Activated CD8-positive, alpha-beta memory T cell treated with anti-CD3 and anti-CD28 coated beads, Interleukin-2, amount 50 U/mL, for 4 hours (primary cell): ENCODE data around the gene DLGAP4.
"Not testable (repeated sequence)": the region's sequence is repeated elsewhere in the genome, so short reads cannot be mapped to it uniquely, and the experiment has no call there.

Experiments used
- DNase-seq: peaks from one replicate; pipeline ENCODE4 v3.0.0-alpha.2; 2020

The DLGAP4 gene

DNA sequence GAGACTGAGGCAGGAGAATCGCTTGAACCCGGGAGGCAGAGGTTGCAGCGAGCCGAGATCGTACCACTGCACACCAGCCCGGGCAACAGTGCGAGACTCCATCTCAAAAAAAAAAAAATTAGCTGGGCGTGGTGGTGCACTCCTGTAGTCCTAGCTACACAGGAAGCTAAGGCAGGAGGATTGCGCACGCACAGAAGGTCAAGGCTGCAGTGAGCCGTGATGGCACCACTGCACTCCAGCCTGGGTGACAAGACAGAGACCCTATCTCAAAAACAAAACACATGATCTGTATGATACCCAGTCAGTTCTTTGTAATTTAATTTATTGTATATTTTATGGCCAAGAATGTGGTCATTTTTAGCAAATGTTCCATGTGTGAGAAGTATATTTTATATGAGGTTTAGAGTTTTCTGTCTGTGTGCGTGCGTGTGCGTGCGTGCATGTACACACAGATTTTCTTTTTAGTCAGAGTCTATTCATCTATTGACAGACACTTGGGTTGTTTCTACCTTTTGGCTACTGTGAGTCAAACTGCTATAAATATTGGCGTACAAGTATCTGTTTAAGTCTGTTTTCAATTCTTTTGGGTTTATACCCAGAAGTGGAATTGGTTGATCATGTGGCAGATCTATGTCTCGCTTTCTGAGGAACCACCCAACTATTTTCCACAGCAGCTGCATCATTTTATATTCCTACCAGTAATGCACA, 213.0 kb downstream of the DLGAP4 start:
- DNase-seq = no peak

DNA sequence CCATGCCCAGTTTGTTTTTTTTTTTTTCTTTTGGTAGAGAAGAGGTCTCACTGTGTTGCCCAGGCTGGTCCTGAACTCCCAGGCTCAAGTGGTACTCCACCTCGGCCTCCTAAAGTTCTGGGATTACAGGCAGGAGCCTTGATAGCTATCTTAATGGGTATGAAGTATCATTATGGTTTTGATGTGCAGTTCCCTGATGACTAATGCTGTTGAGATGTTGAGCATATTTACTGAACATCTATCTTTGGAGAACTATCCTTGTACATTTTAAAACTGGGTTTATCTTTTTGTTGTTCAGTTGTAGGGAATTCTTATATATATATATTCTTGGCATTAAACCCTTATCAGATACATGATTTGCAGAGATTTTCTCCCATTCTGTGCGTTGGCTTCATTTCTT, 213.8 kb downstream of the DLGAP4 start:
- no peak for DNase-seq

DNA sequence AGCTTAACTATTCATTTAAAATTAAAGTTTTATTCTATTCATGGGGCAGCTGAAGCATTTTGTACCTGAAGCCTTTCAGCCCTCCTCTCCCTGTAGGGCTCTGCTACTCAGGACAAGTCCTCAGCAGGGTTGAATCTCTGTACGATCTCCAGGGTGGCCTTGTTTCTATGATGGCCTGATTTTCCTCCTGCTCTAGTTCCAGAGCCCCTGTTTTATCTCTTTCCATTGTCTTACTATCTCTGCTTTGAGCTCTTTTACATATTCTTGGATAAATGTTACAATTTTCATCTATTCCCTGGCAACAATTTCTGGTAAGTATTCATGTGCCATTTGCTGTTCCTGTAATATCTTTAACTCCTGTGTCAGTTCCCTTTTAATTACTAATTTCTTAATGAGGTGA, 215.4 kb downstream of the DLGAP4 start:
- DNase-seq = no peak

DNA sequence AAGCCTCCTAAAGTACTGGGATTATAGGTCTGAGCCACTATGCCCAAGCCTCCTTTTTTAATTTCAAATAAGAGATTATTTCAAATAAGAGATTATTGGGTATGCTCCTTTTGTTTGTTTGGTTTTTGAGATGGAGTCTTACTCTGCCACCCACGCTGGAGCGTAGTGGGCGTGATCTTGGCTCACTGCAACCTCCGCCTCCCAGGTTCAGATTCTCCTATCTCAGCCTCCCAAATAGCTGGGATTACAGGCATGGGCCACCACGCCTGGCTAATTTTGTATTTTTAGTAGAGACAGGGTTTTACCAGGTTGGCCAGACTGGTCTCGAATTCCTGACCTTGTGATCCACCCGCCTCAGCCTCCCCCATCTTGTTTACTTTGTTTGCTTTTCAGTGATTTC, 216.3 kb downstream of the DLGAP4 start:
- DNase-seq = not testable (repeated sequence)

DNA sequence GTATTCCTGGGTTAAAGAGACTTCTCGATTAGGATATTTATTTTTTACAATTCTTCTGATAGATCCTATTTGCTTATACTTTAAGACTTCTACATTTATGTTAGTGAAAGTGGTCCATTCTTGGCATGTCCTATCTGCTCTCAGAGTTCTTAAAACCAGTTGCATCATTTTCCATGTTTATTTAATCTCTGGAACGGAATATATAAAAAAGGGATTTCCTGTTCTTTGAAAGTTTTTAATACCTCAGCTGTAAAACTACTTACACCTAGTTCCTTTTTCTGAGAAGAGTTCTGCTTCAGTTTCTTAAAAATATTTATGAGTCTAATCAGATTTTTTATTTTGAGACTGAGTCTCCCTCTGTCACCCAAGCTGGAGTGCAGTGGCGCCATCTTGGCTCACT, 217.2 kb downstream of the DLGAP4 start:
- no peak for DNase-seq

DNA sequence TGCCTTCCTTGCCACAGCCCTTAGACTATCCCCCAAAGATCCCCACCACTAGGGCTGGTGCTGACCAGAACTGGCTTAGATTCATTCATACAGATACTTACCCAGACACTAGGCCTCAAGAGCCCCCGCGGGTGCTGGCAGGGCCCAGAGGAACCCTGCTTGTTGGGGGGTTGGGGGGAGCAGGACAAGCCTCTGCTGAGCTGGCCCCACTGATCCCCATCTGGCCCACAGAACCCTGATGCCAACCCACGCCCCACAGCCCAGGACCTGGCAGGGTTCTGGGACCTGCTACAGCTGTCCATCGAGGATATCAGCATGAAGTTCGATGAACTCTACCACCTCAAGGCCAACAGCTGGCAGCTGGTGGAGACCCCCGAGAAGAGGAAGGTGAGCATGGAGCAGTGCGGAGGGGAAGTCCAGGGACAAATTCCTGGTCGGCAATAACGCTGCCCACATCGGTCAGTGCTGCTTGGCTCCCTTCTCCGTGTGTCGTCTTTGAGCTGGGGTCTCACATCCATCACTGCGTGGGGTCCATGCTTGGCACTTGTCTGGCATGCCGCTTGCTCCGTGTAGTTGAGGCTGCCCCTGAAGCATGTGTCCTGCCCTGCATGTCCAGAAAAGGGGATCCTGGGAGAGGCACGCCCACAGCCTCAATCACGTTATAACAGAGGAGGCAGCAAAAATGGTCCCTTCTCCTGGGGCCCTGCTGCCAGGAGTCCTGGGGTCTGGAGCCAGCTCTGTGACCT, 219.7 kb downstream of the DLGAP4 start:
- no peak for DNase-seq

DNA sequence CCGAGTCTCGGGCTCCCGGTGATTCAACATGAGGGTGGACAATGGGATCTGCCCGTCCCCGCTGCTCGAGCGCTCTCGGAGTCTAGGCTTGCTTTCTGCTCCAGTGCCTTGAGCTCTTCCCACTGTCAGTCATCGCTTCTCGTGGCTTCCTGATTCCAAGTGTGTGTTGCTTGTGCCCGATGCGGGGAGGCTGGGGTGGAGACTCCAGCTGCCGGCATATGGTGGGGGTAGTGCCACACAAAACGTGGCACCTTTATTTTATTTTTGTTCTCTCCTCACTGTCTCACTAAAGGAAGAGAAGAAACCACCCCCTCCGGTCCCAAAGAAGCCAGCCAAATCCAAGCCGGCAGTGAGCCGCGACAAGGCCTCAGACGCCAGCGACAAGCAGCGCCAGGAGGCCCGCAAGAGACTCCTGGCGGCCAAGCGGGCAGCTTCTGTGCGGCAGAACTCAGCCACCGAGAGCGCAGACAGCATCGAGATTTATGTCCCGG, 220.4 kb downstream of the DLGAP4 start:
- no peak for DNase-seq

DNA sequence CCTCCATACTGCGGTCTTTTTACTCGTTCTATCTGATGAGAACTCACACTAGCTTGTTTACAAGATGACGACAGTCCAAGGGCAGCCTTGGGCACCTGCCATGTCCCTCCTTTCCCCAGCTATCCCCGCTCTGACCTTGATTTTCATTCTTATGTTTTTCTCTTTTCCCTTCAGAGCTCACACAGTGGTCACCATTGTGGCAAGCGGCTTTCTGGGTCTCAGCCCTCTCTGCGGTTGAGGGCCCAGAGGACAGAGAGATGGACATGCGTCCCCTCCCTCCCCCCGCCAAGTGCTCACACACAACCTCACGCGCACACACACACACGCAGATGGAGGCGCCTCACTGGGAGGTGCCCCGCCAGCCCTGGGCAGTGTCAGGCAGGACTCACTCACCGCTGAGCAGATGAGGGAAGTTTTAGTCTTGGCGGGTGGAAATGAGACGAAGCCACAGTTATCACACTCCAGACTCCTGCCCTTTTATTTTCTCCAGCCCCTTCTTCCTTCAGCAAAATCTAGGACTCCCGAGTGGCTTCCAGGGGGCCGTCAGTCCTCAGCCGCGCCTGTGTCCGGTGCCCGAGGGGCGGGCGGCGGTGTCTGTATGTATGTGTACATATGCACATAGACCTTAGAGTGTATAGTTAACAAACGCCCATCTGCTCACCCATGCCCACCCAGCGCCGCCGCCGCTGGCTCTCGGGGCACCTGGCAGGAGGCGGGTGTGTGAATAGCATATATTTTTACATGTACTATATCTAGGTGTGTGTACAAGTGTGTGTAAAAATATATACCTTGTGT, 221.4 kb downstream of the DLGAP4 start:
- DNase-seq = no peak

DNA sequence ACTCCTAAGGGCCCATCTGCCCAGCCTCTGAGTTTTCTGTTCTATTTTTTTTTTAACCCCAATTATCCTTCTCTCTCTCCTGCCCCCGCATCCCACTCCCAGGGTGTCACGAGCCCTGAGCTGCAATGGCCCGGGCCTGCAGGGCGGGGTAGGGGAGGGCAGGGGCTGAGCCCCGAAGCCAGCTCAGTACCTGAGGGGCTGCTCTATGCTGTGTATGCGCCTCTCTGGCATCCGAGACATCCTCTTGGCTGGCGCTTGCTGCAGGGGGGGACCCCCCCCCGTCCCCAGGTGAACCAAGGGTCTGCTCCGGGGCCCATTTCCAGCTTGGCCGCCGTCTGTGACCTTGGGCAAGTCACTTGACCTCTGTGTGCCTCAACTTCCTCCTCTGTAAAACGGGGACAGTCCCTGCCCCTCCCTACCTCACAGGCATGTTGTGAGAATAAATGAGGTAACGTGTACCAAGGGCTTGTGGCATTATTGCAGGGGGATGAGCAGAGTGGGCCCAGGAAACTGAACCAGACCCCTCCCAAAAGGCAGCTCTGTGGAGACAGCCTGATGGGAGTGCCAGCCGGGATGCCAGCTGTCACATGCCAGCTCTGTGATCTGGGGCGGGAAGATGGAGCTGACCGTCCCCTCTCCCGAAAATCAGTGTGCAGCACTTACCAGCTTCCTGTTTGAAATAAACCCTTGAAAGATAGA, 222.2 kb downstream of the DLGAP4 start:
- DNase-seq = no peak

DNA sequence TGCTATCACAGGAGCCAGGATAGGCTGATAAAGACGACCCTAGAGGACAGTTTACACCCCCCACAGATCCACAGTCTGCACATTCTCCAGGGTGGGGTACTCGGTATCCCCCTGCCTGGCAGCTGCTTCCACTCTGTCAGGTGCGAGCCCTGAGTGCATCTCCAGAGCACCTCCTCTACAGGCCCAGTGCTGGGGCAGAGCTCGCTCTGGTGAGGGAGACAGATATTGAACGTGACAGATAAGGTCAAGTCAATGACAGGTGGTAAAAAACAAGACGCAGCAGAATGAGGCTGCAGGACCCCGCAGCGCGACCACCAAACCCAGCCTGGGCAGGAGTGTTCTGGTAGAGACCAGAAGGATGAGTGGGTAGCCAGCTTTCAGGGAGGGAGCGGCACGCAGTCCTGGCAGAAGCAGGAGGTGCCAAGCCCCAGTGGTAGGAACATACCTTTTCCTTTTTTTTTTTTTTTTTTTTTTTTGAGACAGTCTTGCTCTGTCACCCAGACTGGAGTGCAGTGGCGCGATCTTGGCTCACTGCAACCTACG, 222.8 kb downstream of the DLGAP4 start:
- no peak for DNase-seq

DNA sequence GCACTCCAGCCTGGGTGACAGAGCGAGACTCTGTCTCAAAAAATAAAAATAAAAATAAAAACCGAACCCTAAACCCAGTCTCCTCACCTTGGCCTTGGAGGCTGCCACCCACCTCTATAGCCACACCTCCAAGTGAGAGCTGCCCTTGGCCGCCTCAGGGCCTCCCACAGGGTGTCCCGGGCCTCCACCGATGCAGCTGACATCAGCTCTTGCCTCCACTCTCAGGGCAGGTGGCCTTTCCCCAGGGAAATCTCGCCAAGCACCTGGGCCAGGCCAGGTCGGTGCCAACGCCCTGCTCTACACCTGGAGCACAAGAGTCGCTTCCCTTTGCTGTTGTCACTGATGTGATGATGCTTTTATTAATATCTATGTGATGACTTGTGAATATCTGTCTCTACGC, 226.2 kb downstream of the DLGAP4 start:
- no peak for DNase-seq

DNA sequence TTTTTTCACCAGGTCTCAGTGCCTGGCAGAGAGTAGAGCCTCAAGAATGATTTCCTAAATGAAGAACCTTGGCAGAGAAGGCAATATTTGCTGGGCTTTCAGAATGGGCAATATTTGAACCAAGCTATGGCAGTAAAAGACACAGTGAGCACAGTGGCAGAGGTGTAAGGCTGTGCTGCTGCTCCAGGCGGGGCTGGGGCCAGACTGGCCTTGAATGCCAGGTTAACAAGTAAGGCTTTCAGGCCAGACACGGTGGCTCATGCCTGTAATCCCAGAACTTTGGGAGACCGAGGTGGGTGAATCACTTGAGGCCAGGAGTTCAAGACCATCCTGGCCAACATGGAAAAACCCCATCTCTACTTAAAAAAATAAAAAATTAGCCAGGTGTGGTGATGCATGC, 226.7 kb downstream of the DLGAP4 start:
- no peak for DNase-seq

DNA sequence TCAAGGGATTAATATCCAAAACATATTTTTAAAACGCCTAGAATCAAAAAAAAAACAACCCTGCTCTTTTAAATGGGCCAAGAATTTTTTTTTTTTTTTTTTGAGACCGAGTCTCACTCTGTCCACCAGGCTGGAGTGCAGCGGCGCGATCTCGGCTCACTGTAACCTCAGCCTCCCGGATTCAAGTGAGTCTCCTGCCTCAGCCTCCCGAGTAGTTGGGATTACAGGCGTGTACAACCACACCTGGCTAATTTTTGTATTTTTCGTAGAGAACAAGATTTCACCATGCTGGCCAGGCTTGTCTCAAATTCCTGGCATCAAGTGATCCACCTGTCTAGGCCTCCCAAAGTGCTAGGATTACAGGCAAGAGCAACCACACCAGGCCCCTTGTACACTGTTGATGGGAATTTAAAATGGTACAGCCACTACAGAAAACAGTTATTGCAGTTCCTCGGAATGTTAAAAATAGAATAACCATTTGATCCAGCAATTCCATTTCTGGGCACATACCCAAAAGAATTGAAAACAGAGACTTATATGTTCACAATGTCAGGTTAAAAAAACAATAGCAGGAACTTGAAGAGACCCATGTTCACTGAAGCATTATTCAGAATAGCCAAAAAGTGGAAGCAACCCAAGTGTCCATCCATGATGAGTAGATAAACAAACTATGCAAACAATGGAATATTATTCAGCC, 232.0 kb downstream of the DLGAP4 start:
- DNase-seq = no peak

DNA sequence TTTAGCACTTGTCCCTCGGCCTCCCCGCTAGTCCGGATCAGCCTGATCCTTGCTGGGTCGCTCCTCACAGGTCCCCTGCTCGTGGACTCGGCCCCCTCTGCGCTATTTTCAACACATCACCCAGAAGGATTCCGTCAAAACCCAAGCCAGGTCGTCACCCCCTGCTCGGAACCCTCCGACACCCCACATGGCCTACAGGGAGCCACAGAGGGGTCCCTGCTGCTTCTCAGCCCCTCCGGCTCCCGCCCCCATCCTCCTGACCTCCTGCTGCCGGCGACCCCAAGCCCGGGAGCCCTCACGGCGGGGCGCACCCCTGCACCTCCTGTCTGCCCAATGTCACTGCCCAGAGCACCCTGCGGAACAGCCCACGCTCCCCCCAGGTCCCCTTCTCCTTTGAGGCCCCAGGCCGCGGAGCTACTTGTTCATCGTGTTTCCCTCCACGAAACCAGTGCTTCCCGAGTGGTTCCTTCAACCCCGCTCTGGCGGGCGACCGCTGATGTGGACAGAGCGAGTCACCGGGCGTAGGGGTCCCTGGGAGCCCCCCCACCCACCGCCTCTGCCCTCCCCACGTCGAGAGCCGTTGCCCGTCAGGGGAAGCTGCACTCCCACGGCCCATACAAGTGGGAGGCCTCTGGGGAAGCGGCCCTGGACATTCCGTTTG, 234.5 kb downstream of the DLGAP4 start:
- DNase-seq = no peak

DNA sequence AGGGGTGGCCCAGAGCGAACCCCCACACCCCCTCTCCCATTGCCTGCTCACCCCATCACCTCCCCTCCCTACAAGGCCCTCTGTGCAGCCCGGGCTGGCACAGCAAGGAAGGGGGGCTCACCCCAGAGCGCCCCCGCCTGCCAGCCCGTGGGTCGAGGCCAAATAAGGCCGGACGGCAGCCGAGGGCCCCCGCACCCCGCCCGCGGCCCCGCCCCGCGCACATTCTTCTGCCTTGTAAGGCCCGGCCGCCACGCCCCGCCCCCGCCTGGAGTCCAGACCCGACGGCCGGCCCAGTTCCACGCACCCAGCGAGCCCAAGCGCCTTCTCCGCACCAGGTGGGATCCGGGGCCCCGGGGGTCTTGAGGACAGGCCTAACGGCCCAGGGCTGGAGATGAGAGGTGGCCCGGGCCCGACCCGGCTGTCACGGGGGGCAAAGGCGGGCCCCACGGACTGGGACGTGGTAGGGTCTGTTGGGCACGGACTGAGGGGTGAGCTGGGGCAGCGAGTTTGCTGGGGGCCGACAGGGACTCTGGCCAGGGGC, 235.2 kb downstream of the DLGAP4 start, which contains the start of gene MYL9:
Gene MYL9, plus strand, starts transcription at position 293 of the 541 bp plus-strand sequence. CDS start 3,366 bp downstream, outside the sequence.
- no peak for DNase-seq

DNA sequence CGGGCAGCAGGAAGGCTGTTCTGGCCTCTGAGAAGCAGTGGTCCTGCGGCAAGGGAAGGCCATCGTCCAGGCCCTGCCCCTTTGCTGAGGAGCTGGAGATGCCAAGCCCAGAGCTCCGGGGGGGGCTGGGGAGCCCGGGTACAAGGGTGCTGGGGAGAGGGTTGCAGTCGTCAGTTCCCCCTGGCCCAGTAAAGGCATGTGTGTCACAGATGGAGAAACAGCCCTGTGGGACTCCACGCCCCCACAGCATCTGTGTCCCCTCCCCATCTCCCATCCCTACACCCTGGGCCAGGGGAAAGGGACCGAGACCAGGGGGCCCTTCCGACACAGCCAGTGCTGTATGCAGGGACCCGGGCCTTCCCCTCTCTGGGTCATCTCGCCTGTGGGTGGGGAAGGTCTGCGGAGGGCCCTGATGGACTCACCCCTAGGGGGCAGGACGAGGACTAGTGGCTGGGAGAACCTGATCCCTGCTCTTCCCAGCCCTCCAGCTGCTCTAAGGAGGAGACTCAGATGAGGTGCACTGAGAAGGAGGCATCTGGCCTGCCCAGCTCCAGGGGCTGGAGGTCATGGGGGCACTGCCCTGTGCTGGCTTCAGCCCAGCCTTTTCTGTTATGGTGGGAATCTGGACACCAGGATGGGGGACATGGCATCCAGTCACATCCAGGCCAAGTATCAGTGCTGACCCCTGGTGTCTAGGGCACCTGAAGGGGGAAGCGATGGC, 235.8 kb downstream of the DLGAP4 start:
- DNase-seq = no peak

DNA sequence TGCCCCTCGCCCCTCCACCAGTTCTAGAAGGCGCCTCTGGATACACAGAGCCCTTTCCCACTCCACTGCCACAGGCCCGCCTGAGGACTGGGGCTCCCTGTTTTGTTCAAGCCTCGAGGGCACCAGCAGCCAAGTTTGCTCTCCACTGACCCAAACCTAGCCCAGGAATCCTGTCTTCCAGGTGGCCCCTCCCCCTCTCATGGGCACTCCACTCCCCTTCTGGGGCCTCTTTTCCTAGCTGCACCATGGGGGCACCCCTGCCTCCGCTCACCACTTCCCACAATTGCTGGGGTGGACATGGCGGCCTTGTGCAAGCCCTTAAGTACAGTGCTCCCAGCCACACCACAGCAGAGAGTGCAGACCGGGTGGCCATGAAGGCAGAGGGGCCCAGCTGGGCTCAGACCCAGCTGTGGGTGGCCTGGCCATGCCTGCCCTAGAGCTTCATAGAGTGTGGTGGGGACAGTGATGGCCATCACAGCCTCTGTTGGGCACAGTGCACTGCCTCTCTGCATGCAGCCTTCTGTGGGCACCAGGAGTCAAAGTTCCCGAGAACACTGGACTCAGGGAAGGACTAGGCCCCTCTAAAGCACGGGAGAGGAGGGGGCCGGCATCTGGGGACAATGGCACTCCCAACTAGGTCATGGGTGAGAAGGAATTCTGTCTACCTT, 236.5 kb downstream of the DLGAP4 start:
- DNase-seq = no peak

DNA sequence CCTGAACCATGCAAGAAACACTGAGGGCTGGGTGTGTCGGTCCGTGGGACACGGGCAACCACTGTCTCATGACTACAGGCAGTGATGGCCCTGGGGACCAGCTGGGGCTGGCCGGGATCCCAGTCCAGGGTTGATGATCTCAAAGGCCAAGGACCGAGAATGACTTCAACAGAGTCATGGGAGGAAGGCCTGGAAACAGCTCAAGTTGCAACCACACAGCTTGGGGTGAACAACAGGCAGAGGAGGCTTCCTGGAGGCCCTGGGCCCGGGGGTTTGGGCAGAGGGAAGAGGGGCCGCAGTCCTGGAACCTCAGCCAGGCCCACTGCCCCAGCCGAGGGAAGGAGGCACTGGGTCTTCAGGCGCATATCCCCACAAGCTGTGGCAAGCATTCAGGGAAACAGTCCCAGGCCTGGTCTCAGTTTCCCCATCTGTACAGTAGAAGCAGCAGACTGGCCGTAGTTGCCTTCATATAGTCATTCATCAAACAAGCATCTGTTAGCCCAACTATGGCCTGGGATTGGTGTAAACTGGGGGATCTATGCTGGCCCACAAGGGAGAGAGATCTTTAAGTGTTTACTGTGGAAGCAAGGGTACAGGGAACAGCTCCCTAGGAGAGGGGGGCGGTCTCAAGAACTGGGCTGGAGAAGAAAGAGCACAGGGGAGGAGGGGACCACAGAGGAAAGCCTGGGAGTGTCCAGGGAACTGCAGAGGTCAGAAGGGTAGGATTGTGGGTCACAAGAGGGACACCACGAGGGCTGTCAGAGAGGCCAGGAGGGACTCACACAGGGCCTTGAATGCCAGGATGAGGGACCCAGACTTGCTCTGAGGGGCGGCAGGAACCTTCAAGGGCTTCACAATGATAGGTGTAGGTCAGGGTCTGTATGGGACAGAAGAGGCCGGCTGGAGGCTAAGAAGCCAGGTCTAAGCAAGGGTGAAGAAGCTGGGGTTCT, 237.3 kb downstream of the DLGAP4 start:
- DNase-seq = no peak
